ENCODE results near the gene SRPRB.

Gene SRPRB

DNA sequence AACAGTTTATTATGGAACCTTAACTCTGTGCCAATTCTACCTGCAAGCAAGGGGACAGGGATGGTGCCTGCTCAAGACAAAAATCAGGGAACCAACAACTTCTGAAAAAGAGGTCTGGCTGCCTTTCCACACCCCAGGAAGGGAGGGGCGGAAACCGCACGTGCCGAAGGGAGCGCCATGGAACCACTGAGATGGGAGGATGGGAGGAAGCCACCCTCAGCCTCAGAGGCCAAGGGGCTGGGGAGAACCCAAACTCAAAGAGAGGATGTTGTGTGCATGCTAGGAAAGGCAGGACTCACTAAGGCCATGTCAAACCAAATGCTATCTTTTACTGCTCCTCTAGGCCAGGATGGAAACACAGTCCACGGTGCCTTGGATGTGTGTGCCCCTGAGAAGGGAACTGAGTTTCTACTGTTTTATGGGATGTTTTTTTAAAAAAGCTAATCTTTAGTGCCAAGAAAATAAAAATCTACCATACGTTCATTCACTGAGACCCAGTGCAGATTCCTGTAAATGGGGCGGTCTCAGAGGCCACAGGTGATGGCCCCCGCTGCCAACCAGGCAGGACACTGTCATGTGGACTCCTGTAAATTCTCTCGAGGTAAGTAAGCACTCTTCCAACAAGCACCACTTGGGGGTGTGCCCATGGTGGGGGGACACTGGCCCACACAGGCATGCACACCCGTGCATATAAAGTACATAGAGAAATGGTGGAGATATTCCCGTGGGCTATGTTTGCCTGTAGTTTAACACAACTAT, 20.5 kb downstream of the SRPRB start:
- no peak for DNase-seq (ENCODE audit: low read depth, low spot score)

DNA sequence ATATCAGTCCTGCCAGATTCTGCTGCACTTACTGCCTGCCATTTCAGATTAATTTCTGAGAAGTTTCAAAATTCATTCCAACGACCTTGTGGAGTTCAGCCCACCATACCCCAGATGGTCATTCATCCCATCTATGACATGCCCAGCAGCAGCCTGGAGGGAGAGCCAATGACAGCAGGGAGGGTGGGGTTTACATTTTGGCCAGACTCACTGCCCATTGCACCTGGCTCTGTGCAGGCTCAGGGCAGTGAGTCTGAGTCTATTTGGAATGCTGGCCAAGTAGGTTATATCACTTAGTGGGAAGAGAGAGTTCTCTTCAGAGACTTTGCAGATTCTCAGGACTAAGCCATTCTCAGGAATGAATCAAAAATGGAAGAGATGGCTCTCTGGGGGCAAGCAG, 21.5 kb downstream of the SRPRB start:
- no peak for DNase-seq (ENCODE audit: low read depth, low spot score)

DNA sequence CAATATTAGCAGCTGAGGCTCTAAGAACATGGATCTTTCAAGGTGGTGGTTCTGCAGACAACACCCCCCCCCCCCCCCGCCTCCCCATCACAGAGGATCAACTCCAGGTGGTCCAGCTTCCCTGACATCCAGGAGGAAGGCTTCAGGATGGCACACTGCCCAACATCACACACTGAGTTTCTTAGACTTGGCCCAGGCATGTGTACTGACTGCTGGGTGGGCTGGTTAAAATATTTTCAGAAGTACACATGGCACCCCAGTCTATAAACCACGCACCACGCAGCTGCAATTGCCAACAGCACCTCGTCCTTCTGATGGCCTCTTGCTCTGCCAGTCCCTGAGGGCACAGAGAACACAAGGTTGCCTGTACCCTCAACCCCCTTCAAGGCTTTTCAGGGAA, 22.1 kb downstream of the SRPRB start:
- no peak for DNase-seq (ENCODE audit: low read depth, low spot score)

DNA sequence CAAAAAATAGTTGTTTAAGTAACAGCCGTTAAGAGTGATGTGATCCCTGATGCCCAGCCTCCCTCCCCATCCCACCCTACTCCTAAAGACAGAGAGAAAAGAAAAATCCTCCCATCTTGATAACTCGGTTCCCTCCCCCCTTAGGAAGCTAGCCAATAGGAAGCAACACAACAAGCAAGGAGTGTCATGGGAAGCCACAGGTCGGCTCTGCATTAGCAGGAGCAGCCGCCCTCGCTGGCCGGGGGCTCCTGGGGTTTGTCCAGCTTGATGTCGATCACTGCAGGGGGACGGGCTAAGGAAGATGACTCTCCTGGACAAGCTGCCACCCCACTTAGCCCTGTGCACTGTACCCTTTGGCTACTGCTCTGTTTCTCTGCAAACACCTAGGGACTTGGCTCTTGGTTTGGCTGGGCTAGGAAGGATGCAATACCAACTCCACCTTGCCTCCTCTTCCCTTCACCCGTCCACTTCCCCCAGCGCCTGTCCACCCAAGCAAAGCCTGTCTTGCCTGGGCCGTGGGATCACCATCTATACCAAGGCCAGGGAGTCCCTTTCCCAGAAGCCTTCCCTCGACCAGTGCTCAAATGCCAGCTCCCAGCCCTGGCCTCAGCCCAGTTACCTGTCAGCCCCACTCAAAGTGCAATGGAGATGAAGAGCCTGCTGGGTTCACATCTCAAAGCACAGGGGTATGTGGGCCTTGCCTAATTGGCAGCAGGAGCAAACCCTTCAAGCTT, 23.1 kb downstream of the SRPRB start:
- DNase-seq (ENCODE audit: low read depth, low spot score), result no peak

DNA sequence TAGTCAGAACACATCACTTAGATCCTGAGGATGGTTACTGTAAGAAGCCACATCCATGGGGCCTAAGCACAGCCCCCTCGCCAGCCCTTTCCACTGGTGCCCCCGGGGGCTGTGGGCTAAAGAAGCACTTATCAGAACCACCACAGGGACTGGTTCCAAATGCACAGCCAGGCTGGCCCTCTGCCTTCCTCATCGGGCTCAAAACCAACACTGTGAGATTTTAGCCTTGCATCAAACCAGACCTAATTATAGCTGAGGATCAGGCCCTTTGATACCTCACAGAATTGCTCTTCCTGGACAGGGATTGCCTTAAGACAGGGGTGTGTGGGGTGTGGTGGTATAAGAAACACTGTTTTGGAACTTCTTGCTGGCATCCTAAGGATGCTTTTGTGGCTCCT, 23.7 kb downstream of the SRPRB start:
- no peak for DNase-seq (ENCODE audit: low read depth, low spot score)

DNA sequence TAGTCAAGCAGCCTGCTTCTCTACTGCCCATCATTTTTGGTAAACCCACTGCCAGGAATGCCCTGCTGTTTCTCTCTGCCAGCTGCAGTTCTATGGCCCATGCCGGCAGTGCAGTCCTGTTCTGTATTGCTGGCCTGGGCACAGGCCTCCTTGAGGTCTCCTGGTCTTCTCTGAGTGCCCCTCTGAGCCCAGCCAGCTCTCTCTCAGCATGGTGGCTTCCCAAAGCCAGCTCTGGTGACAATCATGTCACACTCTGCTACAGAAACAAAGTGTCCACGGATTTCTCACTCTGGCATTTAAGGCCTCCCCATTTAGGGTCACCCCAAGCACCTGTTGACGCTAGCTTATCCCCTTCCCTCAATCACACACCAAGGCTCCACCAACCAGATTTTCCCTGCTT, 24.5 kb downstream of the SRPRB start:
- DNase-seq (ENCODE audit: low read depth, low spot score), result no peak

DNA sequence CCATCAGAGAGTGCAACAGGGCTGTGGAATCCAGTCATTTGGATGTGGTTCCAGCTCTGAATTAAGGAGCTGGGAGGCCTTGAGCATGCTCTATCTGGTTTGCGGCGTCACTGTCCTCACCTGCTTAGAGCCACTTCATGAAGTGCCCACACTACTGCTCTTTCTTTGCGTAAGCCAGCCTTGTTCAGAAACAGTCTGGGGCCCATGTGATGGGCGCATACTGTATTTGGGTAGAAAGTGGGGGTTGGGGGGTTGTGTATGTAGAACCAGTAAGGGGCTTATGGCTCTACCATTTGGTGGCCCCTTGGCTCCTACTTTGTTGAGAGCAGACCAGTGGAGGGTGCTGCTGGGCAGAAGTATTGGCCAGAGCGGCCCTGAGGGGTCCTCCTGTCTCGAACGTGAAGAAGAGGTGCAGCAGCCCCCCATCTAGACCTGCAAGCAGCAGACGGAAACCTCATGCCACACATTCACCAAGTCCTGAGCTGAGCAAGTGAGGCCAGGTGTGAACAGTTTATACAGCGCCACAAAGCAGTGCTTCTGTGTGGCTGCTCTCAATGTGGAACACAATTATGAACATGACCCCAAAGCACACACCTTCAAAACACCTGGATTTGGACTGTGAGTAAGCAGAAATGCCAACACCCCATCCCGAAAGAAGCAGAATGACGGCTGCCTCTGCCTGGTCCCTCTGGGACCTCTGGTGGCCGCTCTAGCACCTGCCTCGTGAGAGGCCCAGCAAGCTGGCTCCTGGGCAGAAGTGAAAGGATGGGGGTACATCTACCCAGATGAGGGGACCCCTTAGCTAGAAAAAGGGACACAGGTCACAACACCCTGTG, 26.6 kb downstream of the SRPRB start:
- no peak for DNase-seq (ENCODE audit: low read depth, low spot score)

DNA sequence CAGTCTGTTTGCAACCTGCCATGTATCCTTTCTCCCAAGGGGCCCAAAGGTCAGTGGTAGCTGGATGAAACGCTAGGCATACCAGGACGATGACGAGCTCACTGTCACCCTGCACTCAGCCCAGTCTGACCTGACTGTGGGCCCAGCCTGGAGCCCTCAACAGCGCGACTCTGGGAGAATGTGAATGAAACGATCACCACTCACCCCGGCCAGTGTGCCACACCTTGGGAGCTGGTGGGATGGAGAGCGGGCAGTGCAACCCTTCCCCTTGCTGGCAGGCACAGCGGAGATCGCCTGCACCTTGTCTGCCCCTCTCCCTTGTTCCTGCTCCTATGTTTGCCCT, 27.2 kb downstream of the SRPRB start:
- no peak for DNase-seq (ENCODE audit: low read depth, low spot score)

DNA sequence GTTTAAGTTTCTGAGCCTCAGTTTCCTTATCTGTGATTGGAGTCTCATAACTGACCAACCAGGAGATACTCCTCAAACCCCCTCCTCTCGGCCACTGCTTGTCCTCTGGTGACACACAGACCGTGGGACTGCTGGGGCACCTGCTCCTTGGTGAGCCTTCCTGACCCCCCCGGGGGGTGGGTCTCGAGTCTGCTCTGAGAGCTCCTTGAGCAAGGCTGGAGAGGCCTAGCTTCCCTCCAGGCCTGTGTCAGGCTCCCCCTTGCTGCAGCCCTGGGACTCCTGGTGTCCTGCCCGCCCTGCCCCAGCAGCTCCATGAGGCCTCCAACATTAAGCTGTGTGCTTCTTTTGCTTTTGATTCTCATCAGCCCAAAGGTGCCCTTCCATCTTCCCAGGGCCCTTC, 27.7 kb downstream of the SRPRB start:
- DNase-seq (ENCODE audit: low read depth, low spot score), result no peak

DNA sequence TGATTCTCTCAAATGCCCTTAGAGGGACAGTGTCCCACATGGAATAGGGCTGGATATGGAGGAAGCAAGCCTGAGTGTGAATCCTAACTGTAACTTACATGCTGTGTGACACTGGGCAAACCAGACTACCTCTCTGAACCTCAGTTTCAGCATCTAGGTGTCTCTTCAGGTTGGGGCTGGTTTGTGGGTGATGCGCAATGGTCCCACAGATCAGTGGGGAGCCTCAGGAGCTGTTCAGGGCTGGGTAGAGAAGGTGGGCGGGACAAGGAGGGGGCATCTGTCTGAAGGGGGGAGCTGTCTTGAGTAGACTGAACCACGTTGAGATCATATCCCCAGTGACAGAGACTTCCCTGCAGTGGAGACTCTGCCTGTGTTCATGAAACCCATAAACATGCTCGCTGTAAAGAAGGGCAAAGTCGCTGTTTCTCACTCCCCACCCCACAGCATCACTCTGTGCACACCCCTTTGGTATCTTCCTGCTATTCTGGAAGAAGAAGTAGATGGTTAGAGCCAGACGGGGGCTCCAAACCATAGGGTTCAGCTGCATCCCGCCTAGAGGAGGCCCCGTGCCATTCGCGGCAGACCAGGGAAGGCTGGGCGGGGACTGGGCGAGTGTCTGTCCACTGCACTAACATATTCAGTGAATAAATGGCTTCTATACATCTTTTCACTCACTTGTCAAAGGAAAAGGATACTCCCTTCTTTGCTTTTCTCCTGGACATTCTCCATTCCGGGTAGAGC, 28.4 kb downstream of the SRPRB start:
- DNase-seq (ENCODE audit: low read depth, low spot score), result no peak

DNA sequence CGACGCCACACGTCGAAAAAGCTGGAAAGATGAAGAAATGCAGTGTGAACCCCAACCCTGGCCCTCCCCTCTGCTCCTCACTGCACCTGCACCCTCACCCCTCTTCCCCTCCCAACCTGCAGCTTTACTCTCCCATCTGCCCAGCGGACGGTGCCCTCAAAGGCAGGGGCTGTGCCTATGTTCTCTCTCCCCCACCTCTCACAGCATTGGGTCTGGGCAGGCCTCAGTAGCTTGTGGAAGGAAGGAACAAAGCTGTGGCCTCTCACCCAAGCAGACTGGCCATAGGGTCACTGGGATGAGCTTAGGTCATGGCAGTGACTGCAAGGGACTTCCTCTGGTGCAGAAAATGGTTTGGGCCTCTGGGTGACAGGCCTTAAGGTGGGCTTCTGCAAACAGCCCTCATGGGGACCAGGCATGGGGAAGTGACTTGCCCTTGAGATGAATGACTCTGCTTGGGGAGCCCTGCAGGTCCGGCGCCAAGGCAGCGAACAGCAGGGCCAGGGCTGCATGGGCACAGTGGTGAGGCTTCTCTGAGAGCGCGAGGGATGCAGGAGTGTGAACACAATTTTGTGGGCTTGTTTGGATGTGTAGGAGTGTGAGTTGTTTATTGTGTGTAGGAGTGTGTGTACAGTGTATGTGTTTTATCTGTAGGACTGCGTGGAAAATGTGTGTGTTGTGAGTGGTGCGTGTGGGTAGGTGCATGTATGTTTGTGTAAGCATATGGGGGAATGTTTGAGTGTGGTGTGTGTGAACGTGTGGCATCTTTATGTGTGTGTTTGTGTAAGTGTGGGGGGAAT, 29.2 kb downstream of the SRPRB start:
- no peak for DNase-seq (ENCODE audit: low read depth, low spot score)

DNA sequence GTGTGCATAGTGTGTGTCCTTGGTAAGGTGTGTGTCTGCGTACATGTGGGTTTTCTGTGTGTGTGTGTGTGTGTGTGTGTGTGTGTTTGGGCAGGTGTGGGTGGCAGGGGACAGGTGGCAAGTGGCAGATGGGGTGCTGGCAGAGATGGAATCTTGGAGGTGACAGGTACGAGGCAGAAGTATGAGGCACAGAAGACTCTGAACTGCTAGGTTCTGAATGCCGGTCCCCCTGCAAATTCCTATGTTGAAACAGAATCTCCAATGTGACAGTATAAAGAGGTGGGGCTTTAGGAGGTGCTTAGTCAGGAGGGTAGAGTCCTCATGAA, 29.8 kb downstream of the SRPRB start:
- no peak for DNase-seq (ENCODE audit: low read depth, low spot score)

DNA sequence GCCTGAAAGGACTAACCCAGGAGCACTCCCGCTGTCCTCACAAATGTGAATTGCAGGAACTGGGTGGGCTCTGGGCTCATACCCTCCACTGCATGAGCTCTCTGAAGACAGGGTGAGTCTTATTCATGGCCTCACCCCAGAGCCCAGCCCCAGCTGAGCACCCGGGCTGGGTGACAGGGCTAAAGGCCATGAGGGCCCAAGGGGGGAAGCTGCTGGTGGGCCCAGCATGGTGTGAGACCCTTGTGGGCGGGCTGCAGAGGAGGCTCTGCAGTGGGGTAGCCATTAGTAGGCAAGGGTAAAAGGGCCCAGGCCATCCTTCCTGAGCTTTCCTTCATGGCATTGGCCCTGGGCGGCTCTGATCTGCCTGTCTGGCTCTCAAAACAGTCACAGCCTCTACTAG, 30.3 kb downstream of the SRPRB start:
- DNase-seq (ENCODE audit: low read depth, low spot score), result no peak

DNA sequence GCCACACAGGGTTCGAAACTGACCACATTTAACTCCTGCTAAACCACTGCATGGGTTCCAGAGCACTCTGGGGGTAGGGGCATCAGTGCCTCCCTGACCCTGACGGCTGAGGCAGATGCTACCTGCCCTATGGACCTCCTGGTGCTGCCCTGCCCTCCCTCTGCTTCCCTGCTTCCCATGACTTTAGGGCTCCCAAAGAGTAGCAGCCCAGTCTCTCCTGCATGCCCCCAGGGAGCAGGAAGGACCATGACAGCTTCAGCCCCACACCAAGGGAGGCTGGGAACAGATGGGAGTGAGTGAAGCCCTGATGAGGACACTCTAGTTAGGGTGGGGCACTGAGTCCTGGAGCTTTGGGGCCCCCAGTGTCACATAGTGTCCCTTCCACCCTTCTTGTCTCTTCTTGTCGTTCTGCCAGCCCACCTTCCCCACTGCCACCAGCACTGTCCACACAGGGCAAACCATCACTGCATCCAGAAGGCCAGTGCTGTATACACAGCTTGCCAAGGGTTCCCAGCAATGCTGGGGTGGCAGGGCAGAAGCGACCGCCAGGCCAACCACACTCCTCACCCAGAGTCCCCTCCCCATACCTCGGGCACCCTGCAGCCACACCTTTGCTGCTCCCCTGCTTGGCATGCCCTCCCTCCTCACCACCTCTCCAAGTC, 31.0 kb downstream of the SRPRB start:
- no peak for DNase-seq (ENCODE audit: low read depth, low spot score)

DNA sequence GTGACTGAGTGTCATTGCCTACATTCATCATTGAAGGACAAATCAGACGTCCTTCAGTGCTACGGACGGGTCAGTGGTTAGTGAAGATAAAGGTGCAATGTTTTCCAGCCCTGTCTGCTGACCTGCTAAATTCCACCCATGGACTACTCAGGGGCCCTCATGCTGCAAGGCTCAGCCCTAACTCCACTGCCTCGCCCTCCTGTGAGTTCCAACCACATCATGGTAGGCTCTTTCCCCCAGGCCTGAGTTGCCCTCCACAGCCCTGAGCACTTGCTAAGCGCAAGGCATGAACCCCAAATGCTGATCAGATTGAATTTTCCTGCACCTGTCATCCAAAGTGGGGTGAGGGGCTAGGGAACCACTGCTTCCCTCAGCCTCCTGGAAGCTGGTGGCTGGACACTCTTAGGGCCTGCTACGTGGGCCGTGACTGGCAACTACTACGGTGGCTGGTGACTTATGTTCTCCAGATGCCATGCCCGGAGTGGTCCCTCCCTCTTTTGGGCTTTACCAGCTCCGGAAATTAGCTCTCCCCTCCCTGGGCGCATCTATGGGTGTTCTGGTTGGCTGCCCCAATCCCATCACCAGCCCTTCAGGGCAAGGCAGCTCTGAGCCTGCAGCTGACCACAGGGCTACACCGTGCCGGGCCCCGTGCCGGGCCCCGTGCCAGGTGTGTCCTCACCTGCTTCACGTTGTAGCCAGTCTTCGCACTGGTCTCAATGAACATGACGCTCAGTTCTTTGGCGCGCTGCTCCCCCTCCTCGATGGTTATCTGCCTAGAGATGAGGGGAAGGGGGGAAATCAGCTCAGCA, 32.1 kb downstream of the SRPRB start:
- no peak for DNase-seq (ENCODE audit: low read depth, low spot score)

DNA sequence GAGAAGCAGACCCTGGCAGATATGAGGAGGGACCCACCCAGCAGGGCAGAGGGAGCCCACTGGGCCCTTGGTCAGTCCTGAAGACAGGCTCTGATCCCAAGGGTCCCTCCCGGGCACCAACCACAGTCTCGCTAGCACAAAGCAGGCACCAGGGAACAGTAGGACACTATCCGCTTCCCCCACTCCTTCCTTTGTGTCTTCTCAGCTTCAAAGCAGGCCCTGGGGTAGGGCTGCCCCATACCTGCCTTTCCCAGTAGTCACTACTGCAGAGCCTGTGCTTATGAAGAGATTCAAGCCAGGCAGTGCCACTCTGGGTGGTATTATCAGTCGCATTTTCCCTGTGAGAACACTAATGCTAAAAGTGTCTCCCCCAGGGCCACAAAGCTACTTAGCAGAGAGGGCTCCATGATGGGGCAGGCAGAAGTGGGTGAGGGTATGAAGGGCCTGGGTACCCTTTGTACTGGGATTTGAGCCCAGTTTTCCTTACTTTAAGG, 32.7 kb downstream of the SRPRB start:
- no peak for DNase-seq (ENCODE audit: low read depth, low spot score)

DNA sequence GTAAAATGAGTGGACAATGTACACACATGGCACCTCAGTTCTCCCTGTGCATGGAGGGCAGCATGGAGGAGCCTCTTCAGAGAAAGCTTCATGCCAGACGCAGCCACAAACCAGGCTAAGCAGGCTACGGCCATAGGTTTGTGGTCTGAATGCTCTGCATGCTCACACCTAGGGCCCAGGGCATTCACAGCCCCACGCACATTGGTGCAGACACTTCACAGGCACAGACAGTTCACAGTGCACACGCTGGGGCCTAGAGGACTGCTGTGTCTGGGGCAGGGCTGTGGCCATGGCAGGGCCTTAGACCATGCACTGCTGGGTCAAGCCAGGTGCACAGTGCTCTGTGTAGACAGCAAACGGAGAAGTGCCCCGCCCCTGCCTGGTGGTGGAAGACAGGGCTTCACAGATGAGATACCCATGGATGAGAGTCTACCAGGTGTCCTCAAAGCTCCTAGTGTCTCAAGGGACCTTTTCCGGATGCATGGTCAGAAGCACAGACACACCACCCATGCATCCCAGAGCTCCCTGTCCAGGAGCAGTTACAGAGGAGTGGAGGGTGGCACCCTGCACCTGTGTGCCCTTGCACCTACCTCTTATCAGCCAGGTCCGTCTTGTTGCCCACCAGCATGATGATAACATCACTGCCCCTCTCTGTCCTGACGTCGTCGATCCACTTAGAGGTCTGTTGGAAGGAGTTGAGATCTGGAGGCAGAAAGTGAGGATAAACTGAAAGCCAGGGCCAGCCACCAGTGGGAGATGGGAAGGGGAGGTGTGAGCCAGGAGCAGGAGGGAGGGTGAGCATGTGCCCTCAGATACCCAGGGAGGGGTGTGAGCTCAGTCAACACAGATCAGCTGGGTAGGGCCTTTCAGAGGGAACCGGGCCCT, 33.5 kb downstream of the SRPRB start:
- DNase-seq (ENCODE audit: low read depth, low spot score), result no peak

DNA sequence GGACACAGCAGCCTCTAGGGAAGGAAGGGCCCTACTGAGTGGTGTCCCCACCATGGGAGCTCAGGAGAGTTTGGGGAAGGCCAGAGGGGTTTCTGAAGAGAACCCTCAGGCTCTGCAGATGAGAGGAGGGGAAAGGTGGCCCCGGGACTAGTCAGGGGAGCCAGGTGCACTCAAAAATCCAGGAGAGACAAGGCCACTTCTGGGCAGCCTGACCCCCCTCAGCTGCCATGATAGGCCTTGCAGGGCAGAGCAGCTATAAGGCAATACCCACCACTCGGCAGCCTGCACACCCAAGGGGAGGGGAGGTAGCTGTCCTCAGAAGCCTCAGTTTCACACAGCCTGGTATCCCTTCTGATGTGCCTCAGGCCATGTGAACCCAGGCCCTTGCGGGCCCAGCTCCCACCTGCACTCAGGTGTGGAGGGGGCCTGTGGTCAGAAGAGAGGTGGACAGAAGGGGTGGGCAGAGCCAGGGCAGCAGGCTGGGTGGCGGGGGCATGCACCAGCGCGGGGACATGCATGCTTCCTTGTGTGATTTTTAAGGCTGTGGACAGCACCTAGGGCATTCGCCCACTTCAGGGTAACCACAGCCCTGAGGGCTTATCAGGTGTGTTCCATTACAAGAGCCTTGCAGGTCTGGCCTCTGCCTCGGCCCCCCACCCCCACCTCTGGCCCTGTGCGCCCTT, 34.6 kb downstream of the SRPRB start:
- DNase-seq (ENCODE audit: low read depth, low spot score), result no peak
